GM21723 (cell line): ENCODE data around the gene PDZD2.
A peak's percentile ranks its signal among the peaks of the same experiment; 100 is the strongest.

Experiments
- ATAC-seq: cut with Tn5 transposase; IDR thresholded peaks from one replicate; pipeline ENCODE4 v1.9.1; 2021; ENCODE audit warnings: mild to moderate bottlenecking, moderate library complexity; ENCODE audit not compliant: unreplicated experiment

Gene PDZD2

DNA sequence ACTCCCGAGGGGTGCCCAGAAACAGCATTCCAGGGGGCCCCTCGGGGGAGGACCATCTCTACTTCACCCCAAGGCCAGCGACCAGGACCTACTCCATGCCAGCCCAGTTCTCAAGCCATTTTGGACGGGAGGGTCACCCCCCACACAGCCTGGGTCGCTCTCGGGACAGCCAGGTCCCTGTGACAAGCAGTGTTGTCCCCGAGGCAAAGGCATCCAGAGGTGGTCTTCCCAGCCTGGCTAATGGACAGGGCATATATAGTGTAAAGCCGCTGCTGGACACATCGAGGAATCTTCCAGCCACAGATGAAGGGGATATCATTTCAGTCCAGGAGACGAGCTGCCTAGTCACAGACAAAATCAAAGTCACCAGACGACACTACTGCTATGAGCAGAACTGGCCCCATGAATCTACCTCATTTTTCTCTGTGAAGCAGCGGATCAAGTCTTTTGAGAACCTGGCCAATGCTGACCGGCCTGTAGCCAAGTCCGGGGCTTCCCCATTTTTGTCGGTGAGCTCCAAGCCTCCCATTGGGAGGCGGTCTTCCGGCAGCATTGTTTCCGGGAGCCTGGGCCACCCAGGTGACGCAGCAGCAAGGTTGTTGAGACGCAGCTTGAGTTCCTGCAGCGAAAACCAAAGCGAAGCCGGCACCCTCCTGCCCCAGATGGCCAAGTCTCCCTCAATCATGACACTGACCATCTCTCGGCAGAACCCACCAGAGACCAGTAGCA lies 451.3 kb downstream of the PDZD2 start:
- no peak for ATAC-seq

DNA sequence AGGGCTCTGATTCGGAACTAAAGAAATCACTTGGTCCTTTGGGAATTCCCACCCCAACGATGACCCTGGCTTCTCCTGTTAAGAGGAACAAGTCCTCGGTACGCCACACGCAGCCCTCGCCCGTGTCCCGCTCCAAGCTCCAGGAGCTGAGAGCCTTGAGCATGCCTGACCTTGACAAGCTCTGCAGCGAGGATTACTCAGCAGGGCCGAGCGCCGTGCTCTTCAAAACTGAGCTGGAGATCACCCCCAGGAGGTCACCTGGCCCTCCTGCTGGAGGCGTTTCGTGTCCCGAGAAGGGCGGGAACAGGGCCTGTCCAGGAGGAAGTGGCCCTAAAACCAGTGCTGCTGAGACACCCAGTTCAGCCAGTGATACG lies 451.8 kb downstream of the PDZD2 start:
- no peak for ATAC-seq

DNA sequence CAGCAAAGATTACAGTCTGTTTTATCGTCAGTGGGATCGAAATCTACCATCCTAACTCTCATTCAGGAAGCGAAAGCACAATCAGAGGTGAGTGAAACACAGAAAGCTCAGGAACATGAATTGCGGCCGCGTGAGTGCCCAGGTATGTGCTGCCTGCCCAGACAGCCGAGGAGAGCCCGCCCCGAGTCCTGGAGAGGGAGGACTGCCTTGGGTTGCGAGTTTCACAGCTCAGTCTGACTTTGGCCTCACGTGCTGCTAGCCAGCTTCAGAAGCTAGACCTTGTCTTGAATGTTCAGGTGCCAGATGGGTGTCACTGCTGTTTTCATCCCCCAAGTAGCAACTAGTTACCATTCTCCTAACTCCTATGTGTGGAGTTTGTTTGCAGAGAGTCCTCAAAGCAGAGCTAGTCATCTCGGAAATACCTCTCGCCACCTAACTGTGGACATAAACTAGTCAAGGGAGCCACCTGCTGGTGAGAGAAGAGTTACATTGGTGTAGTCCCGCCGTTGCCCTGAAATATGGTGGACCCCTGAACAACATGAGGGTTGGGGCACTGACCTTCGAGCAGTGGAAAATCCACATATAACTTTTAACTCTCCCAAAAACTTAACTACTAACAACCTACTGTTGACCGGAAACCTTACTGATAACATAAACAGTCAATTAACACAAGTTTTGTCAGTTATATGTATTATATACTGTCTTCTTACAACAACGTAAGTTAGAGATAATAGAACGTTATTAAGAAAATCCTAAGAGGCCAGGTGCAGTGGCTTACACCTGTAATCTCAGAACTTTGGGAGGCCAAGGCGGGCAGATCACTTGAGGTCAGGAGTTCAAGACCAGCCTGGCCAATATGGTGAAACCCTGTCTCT lies 454.2 kb downstream of the PDZD2 start:
- peak; percentile 96 for ATAC-seq

DNA sequence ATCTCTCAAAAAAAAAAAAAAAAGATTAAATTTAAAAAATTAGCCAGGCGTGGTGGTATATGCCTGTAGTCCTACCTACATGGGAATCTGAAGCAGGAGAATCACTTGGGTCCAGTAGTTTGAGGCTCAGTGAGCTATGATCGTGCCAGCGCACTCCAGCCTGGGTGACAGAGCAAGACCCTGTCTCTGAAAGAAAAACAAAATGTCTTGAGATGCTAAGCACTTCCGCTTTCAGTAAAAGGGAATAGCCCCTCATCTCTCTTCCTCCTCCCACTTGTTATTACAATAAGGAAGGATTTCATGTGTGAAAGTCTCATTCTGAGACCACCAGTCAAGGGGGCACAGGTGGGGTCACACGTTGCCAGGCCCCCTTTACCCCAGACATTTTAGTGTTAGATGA lies 455.8 kb downstream of the PDZD2 start:
- no peak for ATAC-seq

DNA sequence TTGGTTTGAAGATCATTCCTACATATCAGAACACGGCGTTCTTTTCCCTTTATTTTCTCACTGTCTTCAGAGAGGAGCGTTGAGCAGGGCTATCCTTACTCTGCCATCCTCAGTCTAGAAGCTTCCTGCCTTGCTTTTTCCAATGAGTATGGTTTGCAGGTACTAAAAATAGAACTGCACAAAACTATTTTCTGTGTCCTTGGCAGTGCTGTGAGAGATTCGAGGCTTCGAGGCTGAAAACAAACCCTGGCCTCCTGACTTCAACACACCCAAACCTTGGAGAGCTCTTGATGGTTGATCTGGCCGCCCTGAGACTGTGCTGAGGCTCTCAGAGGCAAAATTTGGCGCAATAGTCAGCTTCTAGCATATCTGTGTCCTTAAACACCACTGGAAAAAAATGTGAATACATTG lies 456.3 kb downstream of the PDZD2 start:
- no peak for ATAC-seq

DNA sequence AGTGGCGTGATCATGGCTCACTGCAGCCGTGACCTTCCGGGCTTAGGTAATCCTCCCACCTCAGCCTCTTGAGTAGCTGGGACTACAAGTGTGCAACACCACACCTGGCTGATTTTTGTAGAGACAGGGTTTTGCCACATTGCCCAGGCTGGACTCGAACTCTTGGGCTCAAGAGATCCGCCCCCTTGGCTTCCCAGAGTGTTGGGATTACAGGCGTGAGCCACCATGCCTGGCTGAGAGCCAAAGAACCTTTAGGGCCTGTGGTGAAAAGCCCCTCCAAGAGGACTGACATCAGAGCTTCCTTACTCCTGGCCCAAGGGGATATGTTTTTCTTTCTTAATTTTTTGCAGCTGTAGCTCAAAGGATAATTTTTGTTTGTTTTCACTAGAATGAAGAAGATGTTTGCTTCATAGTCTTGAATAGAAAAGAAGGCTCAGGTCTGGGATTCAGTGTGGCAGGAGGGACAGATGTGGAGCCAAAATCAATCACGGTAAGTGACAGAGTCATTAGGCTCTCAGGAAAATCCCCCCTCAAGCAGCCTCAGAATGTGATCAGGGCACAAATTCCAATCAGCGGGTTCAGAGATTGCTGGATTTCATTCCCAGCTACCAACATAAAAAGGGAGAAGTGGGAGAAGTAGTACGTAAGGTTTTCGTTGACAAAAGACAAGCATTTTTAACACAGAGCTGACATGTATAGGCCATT lies 458.1 kb downstream of the PDZD2 start:
- no peak for ATAC-seq

DNA sequence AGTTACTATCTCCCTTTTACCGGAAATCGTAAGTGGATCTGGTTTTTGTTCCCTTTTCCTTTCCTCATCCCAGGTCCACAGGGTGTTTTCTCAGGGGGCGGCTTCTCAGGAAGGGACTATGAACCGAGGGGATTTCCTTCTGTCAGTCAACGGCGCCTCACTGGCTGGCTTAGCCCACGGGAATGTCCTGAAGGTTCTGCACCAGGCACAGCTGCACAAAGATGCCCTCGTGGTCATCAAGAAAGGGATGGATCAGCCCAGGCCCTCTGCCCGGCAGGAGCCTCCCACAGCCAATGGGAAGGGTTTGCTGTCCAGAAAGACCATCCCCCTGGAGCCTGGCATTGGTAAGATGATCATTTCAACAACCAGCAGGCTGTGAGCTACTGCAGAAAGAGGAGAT lies 459.4 kb downstream of the PDZD2 start:
- ATAC-seq = no peak

DNA sequence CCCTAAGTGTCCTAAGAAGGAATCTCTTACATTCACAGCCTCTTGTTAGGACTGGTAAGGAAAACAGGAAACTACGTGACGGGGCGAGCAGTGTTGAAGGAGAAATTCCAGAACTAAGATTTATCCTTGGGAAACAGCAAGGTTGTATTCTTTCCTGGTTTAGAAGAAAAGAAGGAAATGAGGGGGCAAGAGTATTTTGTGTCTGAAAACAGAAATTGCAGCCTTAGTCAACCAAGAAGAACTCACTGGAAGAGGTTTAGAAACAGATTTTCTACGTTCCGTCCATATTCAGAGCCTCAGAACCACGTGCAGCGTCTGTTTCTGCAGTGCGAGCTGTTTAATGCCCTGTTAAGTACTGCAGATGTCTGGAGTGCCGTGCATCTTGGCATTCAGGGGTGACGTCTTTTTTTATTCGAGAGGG lies 460.0 kb downstream of the PDZD2 start:
- ATAC-seq = no peak

DNA sequence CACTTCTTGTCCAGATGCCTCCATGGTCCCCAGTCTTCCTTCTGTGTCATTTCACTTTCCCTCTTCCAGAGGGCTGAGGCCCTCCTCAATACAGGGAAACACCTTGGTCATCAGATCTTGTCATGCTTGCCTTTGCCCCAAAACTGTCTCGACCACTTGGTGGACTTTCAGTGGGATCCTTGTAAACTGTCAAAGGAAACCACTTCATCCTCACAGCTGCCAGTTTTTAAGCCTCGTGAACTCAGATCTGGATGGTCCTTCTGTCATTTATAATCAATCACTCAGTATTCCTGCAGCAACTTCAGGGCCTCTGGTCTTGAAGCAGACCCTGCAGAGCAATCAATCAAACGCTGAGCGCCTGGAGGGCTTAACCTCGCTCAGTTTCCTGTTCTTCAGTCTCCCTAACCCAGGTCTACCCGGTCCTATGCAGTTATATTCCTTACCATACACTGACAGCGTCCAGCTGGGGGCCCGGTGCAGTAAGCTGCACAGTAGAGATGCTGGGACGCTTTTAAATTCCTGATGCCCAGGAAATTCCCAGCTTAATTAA lies 460.6 kb downstream of the PDZD2 start:
- ATAC-seq = no peak

DNA sequence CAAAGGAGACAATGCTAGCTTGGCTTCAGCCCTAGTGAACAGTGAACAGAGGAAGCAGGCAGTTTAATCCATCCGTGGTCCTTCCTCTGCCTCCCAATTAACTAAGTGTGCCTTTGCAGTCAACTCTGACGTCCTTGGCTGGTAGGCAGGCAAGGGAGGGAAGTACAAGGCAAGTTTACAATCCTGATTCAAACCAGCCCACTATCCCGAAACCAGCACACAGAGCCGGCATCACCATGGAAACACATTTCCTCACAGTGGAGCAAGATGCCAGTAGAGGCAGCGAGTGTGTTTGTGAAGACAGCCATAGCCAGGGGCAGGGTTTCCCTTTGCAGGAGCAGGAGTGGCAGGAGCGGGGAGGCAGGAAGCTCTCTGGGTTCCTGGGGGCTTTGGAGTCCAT lies 461.3 kb downstream of the PDZD2 start:
- ATAC-seq = no peak

DNA sequence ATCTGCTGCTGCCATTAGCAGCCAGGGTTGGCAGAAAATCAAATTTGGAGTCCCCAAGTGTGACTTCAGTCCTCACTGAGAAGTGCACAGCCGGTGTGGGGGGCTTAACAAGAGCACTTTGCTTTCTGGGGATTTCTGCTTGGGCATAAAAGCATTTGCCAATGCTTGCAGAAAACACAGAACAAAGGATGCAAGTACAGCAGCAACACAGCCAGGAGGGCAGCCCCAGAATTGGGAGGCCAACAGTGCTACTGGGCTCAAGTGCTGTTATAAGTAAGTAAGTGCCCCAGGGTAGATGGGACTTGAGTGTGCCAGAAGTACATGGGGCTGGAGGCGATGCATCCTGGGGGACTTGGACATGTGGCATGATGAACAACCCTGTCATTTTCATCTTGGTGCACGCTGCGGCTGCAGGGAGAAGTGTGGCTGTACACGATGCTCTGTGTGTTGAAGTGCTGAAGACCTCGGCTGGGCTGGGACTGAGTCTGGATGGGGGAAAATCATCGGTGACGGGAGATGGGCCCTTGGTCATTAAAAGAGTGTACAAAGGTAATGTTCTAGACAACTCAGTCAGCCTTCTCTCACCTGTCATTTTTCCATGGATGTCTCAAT lies 461.9 kb downstream of the PDZD2 start:
- ATAC-seq = no peak

DNA sequence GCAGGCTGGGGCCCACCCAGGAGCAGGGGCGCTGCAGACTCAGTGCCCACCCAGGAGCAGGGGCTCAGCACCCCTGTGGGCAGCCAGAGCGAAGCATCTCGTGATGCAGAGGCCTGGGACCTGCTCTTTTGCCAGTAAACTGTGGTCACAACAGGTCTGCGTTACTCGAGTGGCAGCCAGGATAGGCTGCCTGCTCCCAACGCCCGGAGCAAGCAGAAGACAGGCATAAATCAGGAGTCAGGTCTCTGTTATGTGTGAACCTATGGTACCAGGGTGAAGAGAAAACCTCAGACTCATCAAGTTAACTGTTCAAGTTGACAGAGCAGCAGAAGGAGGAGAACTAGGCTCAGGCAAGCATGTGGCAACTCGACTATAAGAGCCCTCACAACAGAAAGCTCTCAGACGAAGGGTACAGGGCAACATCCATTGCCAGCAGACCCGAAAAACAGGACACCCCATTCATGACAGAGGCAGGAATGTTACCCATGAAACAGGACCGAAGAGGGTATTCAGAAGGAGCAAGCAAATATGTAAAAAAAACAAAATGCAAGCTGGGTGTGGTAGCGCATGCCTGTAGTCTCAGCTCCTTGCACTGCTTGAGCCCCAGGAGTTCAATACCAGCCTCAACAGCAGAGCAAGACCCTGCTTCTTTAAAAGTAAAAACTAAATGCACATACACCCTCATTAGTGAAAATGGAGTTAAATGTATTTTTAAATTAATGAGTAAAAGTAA lies 463.5 kb downstream of the PDZD2 start:
- ATAC-seq = no peak

DNA sequence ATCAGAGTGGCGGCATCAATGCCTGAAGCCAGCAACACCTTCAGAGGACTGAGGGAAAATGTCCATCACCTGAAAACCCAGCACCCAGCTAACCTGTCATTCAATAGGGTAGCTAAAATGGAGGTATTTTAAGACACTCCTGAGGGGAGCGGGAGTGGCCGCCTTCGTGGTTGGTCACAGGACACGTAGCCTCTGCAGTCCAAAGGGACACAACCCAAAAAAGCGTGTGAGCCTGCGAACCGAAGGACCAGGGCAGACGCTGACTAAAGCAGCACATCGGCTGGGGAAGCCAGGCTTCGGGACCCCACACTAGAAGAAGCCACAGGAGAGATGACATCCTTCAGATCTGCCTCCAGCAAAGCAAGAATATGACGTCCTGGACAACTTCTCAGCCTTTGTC lies 464.6 kb downstream of the PDZD2 start:
- ATAC-seq = no peak

DNA sequence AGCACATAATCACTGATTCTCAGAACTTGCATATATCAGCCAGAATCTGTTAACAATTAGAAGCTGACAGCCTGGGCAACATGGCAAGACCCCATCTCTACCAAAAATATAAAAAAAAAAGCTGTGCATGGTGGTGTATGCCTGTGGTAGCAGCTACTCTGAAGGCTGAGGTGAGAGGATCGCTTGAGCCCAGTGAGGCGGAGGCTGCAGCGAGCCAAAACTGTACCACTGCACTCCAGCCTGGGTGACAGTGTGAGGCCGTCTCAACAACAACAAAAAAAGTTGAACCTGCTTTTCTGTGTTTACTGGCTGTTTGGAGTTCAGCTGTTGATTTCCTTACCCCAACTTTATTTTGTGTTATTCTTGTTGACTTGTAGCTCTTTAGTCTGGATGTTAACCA lies 468.4 kb downstream of the PDZD2 start:
- ATAC-seq = no peak

DNA sequence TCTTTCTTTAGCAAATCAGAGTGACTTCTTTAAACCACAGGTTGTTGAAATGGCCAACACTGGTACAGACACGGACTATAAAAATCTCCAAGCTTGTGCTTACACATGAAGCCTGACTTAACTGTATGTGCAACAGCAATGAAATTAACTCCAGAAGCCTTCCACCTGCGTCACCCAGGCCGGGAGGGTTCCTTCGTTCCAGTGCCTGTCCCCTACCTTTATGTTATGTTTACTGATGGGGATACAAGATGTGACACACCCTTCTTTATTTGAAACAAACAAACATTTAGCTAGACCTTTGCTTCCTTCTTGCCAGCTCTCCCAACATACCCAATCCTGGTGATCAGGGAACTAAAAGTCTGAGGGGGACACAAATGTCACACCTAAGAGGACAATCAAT lies 469.2 kb downstream of the PDZD2 start:
- ATAC-seq = no peak

DNA sequence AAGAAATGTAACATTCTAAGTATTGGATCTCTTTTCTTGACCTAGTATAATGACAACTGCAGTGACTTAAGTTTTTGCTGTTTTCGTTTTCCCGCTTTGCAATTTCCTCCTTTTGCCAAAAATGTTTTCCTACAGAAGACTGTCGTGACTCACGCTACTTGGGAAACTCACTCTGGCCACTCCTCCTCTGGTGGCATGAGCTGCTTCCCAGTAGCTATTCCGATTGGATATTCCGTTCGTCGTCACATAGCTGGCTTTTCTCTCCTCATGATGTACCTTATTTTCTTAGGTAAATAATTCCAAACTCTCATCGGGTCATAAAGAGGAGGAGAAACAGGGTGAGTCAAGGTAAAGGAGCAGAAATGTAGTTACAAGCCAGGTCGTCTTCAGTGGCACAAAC lies 470.3 kb downstream of the PDZD2 start:
- ATAC-seq = no peak

DNA sequence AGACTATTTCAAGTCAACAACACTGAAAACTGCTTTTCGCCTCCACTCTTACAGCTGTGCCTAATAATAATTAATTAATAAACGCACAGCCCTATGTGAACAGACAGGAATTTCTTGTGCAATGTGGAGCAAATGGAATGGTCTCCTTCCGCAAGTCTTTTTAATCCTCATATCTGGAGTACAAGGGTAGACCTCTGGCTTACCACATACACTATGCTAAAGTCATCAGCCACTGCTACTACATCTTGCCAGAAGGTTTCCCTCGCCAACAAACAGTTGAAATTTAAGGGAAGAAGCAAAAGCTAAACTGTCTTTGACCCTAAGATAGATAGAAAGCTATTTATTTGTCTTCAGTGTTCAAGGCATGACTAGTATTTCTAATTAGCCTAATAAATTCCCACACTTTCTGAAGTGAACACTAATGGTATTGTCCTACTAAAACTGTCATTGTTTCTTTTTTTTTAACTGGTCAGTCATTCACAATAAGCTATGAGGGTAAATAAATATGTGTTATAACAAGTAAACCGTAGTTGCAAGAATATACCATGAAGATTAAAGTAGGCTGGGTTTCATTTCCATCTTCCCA lies 471.3 kb downstream of the PDZD2 start:
- ATAC-seq = no peak

DNA sequence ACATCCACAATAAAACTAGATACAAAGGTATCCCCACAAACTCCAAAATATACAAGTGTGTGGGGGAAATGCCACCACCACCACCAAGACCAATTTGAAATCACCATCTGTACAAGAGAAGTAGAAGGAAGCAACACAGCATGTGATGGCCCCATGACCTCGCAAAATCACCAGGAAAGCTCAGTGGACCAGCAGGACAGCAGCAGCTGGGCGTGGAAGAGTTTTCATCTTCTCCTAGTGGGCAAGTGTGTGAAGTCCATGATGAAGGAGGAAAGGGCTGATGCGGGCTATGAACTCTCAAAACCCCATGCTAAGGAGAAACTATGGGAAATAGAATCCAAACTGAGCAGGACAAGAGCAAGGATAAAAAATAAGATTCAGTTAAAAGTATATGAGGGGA lies 477.1 kb downstream of the PDZD2 start:
- no peak for ATAC-seq

DNA sequence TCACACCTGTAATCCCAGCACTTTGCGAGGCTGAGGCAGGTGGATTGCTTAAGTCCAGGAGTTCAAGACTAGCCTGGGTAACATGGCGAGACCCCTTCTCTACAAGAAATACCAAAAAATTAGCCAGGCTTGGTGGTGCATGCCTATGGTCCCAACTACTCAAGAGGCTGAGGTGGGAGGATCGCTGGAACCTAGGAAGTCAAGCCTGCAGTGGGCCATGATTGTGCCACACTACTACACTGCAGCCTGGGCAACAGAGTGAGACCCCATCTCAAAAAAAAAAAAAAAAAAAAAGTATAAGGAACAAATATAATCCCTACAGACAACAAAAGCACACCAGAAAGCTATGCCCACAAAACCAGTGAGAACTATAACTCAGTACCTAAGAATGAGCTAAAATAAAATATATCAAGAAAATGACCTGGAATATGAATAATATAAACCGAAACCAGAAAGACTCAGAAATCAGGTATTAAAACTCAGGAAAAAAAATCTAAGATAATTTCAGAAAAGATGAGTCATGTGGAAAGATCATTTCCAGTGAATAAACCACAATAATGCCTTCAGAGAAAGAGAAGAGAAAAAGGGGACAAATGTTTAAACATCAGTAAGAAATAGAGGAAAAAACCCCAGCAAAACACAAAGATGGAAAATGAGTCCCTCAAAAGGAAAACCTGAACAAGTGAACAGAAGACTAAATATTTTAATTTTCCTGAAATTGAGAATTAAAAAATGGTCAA lies 477.8 kb downstream of the PDZD2 start:
- no peak for ATAC-seq
